Vagina (tissue), 2 donors: ENCODE results near the gene ZNF695. TPM values are rescaled to one million over a fixed set of nuclear protein-coding genes. Genes with fewer than 3 reads are reported as not detected.
A peak's percentile ranks its signal among the peaks of the same experiment; 100 is the strongest.
"Not testable (repeated sequence)": the region's sequence is repeated elsewhere in the genome, so short reads cannot be mapped to it uniquely, and the experiment has no call there.

Experiments used
- DNase-seq, 2 donors: peaks; one replicate each; pipeline ENCODE4 v3.0.0-alpha.2; 2017; ENCODE audit errors: extremely low spot score in 2 of 2
- H3K27ac ChIP-seq: fragments of 200-600 bp; sonication (generic); one replicate; pipeline ENCODE4 v1.5.1; 2019
- H3K27me3 ChIP-seq: fragments of 200-600 bp; sonication (generic); one replicate; pipeline ENCODE4 v1.5.1; 2019
- H3K36me3 ChIP-seq, 2 donors: fragments of 200-600 bp; sonication (generic); one replicate each; pipeline ENCODE4 v1.5.1; 2017 to 2019
- H3K4me1 ChIP-seq: fragments of 200-600 bp; sonication (generic); one replicate; pipeline ENCODE4 v1.5.1; 2019
- H3K4me3 ChIP-seq, 2 donors: fragments of 200-600 bp; sonication (generic); 1 replicate in 1 of 2; 2 replicates in 1 of 2; pipeline ENCODE4 v1.5.1; 2016 to 2019
- H3K9me3 ChIP-seq: fragments of 200-600 bp; sonication (generic); one replicate; pipeline ENCODE4 v1.5.1; 2019
- POLR2A ChIP-seq, 2 donors: fragments of 450-650 bp; IDR thresholded peaks; one replicate each; pipeline ENCODE4 v1.6.1; 2017; ENCODE audit warnings: antibody characterized with exemption in 2 of 2, mild to moderate bottlenecking in 2 of 2, moderate library complexity in 2 of 2
- POLR2AphosphoS5 ChIP-seq, 2 donors: sonication (generic); formaldehyde crosslinking; IDR thresholded peaks; one replicate each; pipeline ENCODE4 v1.9.0; 2017; ENCODE audit warnings: antibody characterized with exemption in 2 of 2, mild to moderate bottlenecking in 2 of 2, low read depth in 1 of 2; ENCODE audit not compliant: insufficient read depth in 1 of 2
- intact Hi-C: fragments of 100-400 bp; cut with DNase I; formaldehyde crosslinking; loops from one replicate; pipeline ENCODE4 v1.15.1; 2023
- total RNA-seq: library from RNA; depleted of rRNA; stranded (reverse); fragments of >200 nt; gene quantifications from one replicate; pipeline ENCODE4 v1.2.3, GENCODE V29; 2016
- TF ChIP-seq, protein P1 (sequence below), 3 experiments: fragments of 450-650 bp in 2 of 3; fragments of 200-600 bp in 1 of 3; sonication (generic) in 1 of 3; IDR thresholded peaks; one replicate each; pipeline ENCODE4 v1.5.1; 2017 to 2019; ENCODE audit warnings: antibody characterized with exemption in 3 of 3, mild to moderate bottlenecking in 2 of 3, moderate library complexity in 2 of 3

The ZNF695 gene
- total RNA-seq, 1 donor from 2014 or later = 0.49 TPM

DNA sequence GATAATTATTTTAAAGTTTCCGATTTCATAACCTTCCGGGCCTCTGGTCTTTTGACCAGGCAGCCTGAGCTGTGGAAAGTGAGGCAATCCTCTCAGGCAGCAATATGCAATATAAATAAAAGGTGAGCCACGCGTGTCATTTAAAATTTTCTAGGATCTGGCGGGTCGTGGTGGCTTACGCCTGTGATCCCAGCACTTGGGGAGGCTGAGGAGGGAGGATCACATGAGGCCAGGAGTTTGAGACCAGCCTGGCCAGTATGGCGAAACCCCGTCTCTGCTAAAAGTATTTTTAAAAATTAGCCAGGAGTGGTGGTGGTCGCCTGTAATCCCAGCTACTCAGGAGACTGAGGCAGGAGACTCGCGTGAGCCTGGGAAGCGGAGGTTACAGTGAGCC, 546 bp upstream of the ZNF695 start:
- DNase-seq = no peak
- Histone ChIP-seq H3K9me3 (no peaks in the 10 kb centered on the region), H3K4me3 (peak overlapping the region in 1 of 2 donors; percentile 56)

DNA sequence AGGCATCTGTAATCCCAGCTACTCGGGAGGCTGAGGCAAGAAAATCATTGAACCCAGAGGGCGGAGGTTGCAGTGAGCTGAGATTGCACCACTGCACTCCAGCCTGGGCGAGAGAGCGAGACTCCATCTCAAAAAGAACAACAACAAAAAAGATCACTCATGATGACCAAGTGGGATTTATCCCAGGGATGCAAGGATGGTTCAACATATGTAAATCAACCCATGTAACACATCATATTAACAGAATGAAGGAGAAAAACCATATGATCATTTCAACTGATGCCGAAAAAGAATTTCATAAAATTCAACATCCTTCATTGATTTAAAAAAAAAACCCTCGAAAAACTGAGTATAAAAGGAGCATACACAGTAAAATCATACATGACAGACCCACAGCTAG, 3.8 kb downstream of the ZNF695 start:
- DNase-seq, H3K27ac ChIP-seq, H3K9me3 ChIP-seq, H3K27me3 ChIP-seq, H3K36me3 ChIP-seq, H3K4me3 ChIP-seq, intact Hi-C loops: not testable (repeated sequence)
- peaks cover 13% of the 10 kb centered on the region for H3K4me1 ChIP-seq

More for the DNA sequence above, 546 bp upstream of the ZNF695 start:
- Histone ChIP-seq H3K27me3 (no peaks in the 10 kb centered on the region), H3K27ac (no peak overlapping the region), H3K36me3 (no peaks in the 10 kb centered on the region), H3K4me1 (peaks cover 13% of the 10 kb centered on the region)
- TF ChIP-seq, protein P1, sequence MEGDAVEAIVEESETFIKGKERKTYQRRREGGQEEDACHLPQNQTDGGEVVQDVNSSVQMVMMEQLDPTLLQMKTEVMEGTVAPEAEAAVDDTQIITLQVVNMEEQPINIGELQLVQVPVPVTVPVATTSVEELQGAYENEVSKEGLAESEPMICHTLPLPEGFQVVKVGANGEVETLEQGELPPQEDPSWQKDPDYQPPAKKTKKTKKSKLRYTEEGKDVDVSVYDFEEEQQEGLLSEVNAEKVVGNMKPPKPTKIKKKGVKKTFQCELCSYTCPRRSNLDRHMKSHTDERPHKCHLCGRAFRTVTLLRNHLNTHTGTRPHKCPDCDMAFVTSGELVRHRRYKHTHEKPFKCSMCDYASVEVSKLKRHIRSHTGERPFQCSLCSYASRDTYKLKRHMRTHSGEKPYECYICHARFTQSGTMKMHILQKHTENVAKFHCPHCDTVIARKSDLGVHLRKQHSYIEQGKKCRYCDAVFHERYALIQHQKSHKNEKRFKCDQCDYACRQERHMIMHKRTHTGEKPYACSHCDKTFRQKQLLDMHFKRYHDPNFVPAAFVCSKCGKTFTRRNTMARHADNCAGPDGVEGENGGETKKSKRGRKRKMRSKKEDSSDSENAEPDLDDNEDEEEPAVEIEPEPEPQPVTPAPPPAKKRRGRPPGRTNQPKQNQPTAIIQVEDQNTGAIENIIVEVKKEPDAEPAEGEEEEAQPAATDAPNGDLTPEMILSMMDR (IDR thresholded peaks at IDR 0.05) = no peak
- TF ChIP-seq POLR2A (IDR thresholded peaks at IDR 0.05) (no peak), POLR2AphosphoS5 (IDR thresholded peaks at IDR 0.05; ENCODE audit: insufficient read depth in 1 of 2, low read depth in 1 of 2) (no peak)
- intact Hi-C loops = no loop called here

- TF ChIP-seq, protein P1 (IDR thresholded peaks at IDR 0.05) = no peak
- no peak for TF ChIP-seq POLR2A (IDR thresholded peaks at IDR 0.05)
- TF ChIP-seq POLR2AphosphoS5 (IDR thresholded peaks at IDR 0.05; ENCODE audit: insufficient read depth in 1 of 2, low read depth in 1 of 2) = no peak
- Histone ChIP-seq H3K27ac (no peak overlapping the region), H3K4me3 (no peak overlapping the region), H3K27me3 (no peaks in the 10 kb centered on the region), H3K4me1 (no peaks in the 10 kb centered on the region), H3K9me3 (peaks cover 29% of the 10 kb centered on the region), H3K36me3 (no peaks in the 10 kb centered on the region)
- DNase-seq = no peak
- intact Hi-C loops = no loop called here
Measured at GRCh38 chr1:246989901-246990300, 18.0 kb downstream of the ZNF695 start.

GRCh38 chr1:246988316-246988715, 19.5 kb downstream of the ZNF695 start:
- H3K27me3 ChIP-seq = no peaks in the 10 kb centered on the region
- H3K4me1 ChIP-seq = no peaks in the 10 kb centered on the region
- no peak overlapping the region for H3K27ac ChIP-seq
- TF ChIP-seq POLR2A (IDR thresholded peaks at IDR 0.05) (no peak), POLR2AphosphoS5 (IDR thresholded peaks at IDR 0.05; ENCODE audit: insufficient read depth in 1 of 2, low read depth in 1 of 2) (no peak)
- TF ChIP-seq, protein P1 (IDR thresholded peaks at IDR 0.05) = no peak
- H3K9me3 ChIP-seq = peaks cover 29% of the 10 kb centered on the region
- intact Hi-C loops = no loop called here
- H3K36me3 ChIP-seq = no peaks in the 10 kb centered on the region
- no peak for DNase-seq
- H3K4me3 ChIP-seq = no peak overlapping the region

DNA sequence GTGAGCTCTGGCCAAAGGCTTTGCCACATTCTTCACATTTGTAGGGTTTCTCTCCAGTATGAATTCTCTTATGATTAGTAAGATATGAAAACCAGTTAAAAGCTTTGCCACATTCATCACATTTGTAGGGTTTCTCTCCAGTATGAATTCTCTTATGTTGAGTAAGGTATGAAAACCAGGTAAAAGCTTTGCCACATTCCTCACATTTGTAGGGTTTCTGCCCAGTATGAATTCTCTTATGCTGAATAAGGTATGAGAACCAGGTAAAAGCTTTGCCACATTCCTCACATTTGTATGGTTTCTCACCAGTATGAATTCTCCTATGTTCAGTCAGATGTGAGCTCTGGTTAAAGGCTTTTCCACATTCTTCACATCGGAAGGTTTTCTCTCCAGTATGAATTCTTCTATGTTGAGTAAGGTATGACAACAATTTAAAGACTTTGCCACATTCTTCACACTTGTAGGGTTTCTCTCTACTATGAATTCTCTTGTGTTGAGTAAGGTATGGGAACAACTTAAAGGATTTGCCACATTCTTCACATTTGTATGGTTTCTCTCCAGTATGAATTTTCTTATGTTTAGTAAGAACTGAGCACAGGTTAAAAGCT, 20.7 kb downstream of the ZNF695 start:
- no peak overlapping the region for H3K4me3 ChIP-seq
- H3K27ac ChIP-seq = no peak overlapping the region
- no peaks in the 10 kb centered on the region for H3K27me3 ChIP-seq
- DNase-seq = no peak
- H3K4me1 ChIP-seq = no peaks in the 10 kb centered on the region
- intact Hi-C loops = no loop called here
- H3K9me3 ChIP-seq = peaks cover 29% of the 10 kb centered on the region
- no peaks in the 10 kb centered on the region for H3K36me3 ChIP-seq
- TF ChIP-seq POLR2A (IDR thresholded peaks at IDR 0.05) (no peak), POLR2AphosphoS5 (IDR thresholded peaks at IDR 0.05; ENCODE audit: insufficient read depth in 1 of 2, low read depth in 1 of 2) (no peak)
- TF ChIP-seq, protein P1 (IDR thresholded peaks at IDR 0.05) = no peak
